DOHH2 (cell line): Measurements from ENCODE around the gene BANP.

Experiments used
- H3F3A ChIP-seq: fragments of 200-600 bp; sonication (generic), shearing (Covaris generic); 2 replicates; pipeline ENCODE4 v1.6.0; 2016; ENCODE audit warnings: antibody characterized with exemption, mild to moderate bottlenecking; ENCODE audit not compliant: control insufficient read depth, insufficient read depth
- H3K27ac ChIP-seq: fragments of 200-600 bp; sonication (generic); 2 replicates; pipeline ENCODE4 v1.5.1; 2014; ENCODE audit warnings: low read depth, mild to moderate bottlenecking, low read length, moderate library complexity
- H3K27me3 ChIP-seq: fragments of 200-600 bp; sonication (generic); 2 replicates; pipeline ENCODE4 v1.6.1; 2014; ENCODE audit warnings: mild to moderate bottlenecking, low read length, mixed read lengths; ENCODE audit not compliant: control insufficient read depth
- H3K36me3 ChIP-seq: fragments of 200-600 bp; sonication (generic); 2 replicates; pipeline ENCODE4 v1.6.1; 2014; ENCODE audit warnings: mild to moderate bottlenecking, low read length, moderate library complexity, mixed read lengths; ENCODE audit not compliant: control insufficient read depth
- H3K4me1 ChIP-seq: fragments of 200-600 bp; sonication (generic); 2 replicates; pipeline ENCODE4 v1.6.1; 2014; ENCODE audit warnings: mild to moderate bottlenecking, low read length, mixed read lengths; ENCODE audit not compliant: control insufficient read depth
- H3K4me2 ChIP-seq: fragments of 200-600 bp; sonication (generic); 2 replicates; pipeline ENCODE4 v1.6.0; 2014; ENCODE audit warnings: mild to moderate bottlenecking, low read length, moderate library complexity
- H3K4me3 ChIP-seq: fragments of 200-600 bp; sonication (generic); 2 replicates; pipeline ENCODE4 v1.5.1; 2014; ENCODE audit warnings: mild to moderate bottlenecking, low read length, mixed read lengths
- H3K79me2 ChIP-seq: fragments of 200-600 bp; sonication (generic); 2 replicates; pipeline ENCODE4 v1.6.1; 2014; ENCODE audit warnings: mild to moderate bottlenecking, low read length, mixed read lengths; ENCODE audit not compliant: control insufficient read depth
- H3K9me2 ChIP-seq: fragments of 200-600 bp; sonication (generic); replicated peaks from 2 replicates; pipeline ENCODE4 v1.6.1; 2014; ENCODE audit warnings: mild to moderate bottlenecking, low read length, mixed read lengths; ENCODE audit not compliant: control insufficient read depth
- H3K9me3 ChIP-seq: fragments of 200-600 bp; sonication (generic); 2 replicates; pipeline ENCODE4 v1.6.1; 2014; ENCODE audit warnings: antibody characterized with exemption, low read length, mixed read lengths; ENCODE audit not compliant: control insufficient read depth, insufficient read depth
- H4K20me1 ChIP-seq: fragments of 200-600 bp; sonication (generic); 2 replicates; pipeline ENCODE4 v1.6.0; 2014; ENCODE audit warnings: low read depth, mild to moderate bottlenecking, antibody characterized with exemption, low read length, moderate library complexity; ENCODE audit not compliant: control insufficient read depth, insufficient read depth
- CTCF ChIP-seq: fragments of 200-600 bp; sonication (generic); IDR thresholded peaks from one replicate; pipeline ENCODE4 v1.5.1; 2014; ENCODE audit warnings: antibody characterized with exemption, mild to moderate bottlenecking, low read depth, low read length; ENCODE audit not compliant: poor library complexity, severe bottlenecking
- EZH2phosphoT487 ChIP-seq: fragments of 200-600 bp; sonication (generic); IDR thresholded peaks from 2 replicates; pipeline ENCODE4 v1.6.1; 2017; ENCODE audit warnings: borderline replicate concordance, mild to moderate bottlenecking, antibody characterized with exemption, low read length, moderate library complexity, mixed read lengths

Gene BANP

GRCh38 chr16:87919681-87919994 lies 31.6 kb upstream of the BANP start:
- no peaks in the 10 kb centered on the region for H3K36me3 ChIP-seq
- H3F3A ChIP-seq = no peaks in the 10 kb centered on the region
- H3K9me2 ChIP-seq = no peaks in the 10 kb centered on the region
- H3K27me3 ChIP-seq = peaks cover 24% of the 10 kb centered on the region
- H3K4me2 ChIP-seq = no peak overlapping the region
- TF ChIP-seq EZH2phosphoT487 = no peak
- no peak for TF ChIP-seq CTCF
- no peaks in the 10 kb centered on the region for H3K79me2 ChIP-seq
- no peaks in the 10 kb centered on the region for H4K20me1 ChIP-seq
- H3K27ac ChIP-seq = no peak overlapping the region
- no peaks in the 10 kb centered on the region for H3K9me3 ChIP-seq
- H3K4me3 ChIP-seq = no peak overlapping the region
- H3K4me1 ChIP-seq = peaks cover 6% of the 10 kb centered on the region

DNA sequence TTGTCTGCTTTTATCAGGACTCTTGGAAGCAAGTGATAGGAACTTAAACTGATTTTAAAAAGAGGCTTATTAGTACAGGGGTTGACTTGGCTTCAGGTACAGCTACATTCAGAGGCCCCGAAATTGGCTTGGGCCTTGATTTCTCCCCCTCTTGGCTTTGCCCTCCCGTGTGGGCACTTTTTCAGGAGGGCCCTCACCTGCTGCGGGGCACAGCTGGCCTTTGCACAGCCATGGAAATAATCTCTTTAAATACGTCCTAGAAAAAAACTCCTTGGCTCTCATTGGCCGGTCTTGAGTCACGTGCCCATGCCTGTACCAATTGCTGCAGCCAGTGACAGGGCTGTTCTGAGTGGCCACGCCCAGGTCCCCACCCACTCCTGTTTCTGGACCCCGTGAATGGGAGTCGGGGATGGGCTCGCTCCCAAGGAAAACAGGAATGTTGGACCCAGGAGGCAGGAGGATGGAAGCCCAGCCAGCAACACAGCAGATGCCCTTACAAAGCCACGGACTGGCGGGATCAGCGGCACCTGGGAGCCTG lies 29.9 kb upstream of the BANP start:
- Histone ChIP-seq H3F3A (no peaks in the 10 kb centered on the region), H3K79me2 (no peaks in the 10 kb centered on the region), H3K4me1 (peaks cover 6% of the 10 kb centered on the region), H4K20me1 (no peaks in the 10 kb centered on the region), H3K4me3 (no peak overlapping the region), H3K36me3 (no peaks in the 10 kb centered on the region), H3K27me3 (peaks cover 34% of the 10 kb centered on the region), H3K9me3 (no peaks in the 10 kb centered on the region), H3K4me2 (no peak overlapping the region), H3K9me2 (no peaks in the 10 kb centered on the region), H3K27ac (no peak overlapping the region)
- TF ChIP-seq CTCF = no peak
- no peak for TF ChIP-seq EZH2phosphoT487

DNA sequence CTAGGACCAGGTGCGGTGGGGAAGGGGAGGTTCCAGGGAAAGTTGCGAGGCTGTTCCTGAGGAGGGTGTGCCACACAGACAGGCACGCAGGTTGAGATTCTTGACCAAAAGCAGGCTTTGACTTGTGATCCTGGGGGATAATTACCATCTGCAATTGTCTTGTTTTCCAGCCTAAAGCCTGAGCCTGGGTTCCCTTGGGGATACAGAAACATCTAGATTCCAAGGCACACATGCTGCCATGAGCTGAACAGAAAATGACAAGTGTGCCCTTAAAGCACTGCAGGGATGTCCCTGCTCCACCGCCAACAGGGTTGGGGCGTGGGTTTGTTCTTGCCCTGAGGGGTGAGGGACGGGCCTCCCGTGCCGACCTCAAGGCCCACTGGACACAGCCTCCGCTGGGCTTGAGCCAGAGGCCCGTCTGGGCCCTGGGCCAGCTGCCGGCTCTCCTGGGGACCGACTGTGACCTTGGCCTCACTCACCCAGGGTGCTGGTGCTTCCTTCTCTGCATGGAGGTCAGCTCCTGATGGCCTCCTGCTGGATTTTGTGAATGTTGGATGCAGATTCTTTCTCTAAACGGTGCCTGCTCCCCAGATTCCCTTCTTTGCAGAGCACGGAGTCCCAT lies 28.9 kb upstream of the BANP start:
- TF ChIP-seq EZH2phosphoT487 (no peak), CTCF (no peak)
- Histone ChIP-seq H3K27ac (no peak overlapping the region), H3K27me3 (peaks cover 34% of the 10 kb centered on the region), H3K9me2 (no peaks in the 10 kb centered on the region), H3K4me2 (no peak overlapping the region), H3K4me1 (peaks cover 6% of the 10 kb centered on the region), H3K36me3 (no peaks in the 10 kb centered on the region), H3K9me3 (no peaks in the 10 kb centered on the region), H3F3A (no peaks in the 10 kb centered on the region), H3K79me2 (no peaks in the 10 kb centered on the region), H4K20me1 (no peaks in the 10 kb centered on the region), H3K4me3 (no peak overlapping the region)
